ENCODE data around the gene ACBD6.

ACBD6 gene

DNA sequence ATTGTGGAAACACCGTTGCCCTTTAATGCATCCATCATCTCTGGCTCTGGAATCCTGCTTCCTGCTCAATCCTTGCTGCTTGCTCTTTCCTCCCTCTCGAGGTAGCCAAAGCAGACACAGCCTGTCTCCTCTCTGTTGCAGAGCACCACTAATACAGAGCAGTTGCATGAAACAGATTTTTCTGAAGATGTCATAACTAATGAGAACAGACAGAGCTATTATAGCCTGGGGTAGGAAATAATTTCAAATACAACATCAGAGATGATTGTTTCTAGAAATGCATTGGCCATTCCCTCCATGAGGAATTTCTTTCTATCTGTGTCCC, 23.3 kb upstream of the ACBD6 start:
- DNase-seq (ENCODE audit: low read depth) = no peak

DNA sequence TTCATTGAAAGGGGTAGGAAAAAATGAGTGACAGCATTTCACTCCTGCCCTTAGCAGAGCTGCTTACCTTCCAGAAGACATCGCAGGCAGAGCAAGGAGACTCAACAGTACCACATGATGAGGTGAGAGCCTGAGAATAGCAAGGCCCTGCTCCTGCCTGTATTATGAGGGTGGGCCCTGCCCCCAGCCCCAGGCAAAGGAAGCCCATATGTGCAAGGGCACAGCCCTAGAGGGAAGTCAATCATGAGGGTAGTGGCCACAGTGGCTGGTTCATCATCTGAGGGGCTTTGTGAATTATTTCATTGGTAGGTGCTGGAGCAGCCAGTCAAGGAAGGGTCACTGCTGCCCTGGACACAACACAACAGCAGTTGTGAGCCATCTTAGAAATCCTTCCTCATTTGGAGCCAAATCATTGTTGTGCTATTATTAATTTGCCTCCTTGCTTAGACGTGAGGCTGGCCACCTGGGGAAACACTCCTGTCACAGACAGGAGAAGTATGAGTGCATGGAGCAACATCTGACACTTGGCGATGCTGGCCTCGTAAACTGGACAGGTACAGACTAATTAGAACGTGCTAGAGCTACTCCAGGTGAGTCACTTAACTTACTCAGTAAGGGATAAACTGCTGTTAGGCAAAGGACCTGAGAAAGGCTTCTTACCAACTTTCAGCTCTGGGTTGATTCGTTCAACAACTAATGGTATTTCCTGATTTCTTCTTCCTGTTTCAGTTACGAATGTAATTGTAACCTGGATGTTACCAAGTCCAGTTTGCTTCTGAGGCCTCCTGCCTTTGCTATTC, 22.7 kb upstream of the ACBD6 start:
- no peak for DNase-seq (ENCODE audit: low read depth)

DNA sequence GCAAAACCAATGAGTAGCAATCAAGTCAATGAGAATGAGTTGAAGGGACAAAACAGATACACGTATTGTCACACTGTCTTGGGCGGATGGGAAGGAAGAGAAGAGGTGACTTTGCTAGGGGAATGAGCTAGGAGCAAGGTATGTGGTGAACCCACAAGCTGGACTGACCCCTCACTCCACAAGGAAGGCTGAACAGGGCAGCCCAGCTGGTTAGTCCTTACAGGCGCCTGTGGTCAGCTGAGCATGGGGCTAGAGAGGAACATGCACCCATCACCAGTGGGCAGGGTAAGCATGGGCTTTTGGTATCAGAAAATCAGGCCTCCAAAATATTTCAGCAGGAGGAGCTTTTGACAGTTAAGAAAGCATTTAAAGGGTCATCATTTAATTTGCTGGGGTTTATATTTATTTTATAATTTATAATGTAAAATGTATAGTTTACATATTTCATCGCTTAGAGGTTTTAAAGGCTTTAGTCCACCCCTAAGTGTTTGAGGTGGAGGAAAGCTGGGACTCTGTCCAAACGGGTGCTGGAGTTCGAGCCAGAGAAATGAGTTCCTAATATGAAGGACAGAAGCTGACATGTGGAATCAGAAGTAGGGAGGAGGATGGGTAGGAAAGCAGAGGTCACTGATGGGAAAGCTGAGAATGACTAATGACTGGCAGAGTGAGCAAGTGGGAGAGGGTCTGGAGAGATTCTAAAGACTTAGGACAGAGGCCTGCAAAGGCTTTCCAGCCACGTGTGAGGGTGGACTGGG, 22.0 kb upstream of the ACBD6 start:
- DNase-seq (ENCODE audit: low read depth) = no peak

DNA sequence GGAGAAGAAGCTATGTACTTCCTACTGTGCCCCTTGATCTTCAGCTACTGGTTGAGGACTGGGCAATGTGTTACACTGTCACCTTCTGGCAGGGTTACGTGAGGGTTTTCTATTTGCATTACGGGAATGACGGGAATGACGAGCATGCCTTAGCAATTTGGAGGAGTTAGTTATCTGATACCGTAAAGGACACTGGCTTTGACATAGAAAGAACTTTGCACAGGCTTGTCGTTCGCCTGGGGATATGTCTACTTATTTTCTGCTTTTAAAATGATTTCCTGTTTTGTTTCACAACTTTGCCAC, 19.8 kb upstream of the ACBD6 start:
- DNase-seq (ENCODE audit: low read depth) = no peak

DNA sequence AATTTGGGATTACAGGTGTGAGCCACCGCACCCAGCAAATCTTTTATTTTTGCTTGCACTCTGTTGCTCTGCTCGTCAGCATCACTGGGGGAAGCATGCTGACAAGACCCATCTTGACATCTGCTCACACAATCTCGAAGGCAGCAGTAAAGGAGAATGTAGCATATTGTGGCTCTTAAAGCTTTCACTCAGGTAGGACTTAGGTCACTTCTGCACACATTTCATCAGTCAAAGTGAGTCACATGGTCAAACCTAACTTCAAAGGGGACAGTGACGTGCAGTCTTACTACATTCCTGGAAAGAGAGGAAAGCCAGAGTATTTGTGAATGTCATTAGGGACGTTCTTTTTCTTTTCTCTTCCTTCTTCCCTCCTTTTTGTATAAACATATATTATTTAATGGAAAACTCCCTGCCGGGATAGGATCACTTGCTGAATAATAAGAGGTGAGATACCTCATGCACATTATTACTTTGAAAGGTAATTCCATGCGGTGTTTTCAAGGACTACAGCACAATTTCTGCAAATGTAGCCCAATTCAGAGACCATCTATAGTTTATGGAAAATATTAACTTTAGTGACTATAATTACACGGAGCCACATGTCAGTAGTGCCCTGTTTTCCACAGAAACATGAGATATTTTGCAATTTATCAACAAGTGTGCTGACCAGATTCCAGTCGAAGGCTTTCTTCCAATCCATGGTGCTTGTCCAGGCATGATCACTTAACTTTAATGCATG, 19.3 kb upstream of the ACBD6 start:
- DNase-seq (ENCODE audit: low read depth) = no peak

DNA sequence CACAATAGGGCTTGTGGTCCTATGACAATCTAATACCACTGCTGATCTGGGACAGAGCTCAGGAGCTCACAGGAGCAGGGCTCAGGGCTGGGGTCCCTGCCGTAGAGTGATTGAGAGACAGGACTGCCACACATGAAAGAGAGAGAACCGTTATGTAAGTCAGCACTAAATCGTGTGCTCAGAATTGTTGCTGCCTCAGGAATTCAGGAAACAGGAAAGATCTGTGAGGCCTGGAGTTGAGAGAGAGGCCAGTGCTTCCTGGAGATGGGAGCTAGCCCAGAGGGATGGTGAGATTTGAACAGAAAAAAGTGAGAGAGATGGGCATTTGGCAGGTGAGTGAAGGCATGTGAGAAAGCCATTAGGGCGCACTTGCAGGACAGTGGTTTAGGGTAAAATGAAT, 17.5 kb upstream of the ACBD6 start:
- DNase-seq (ENCODE audit: low read depth) = no peak

DNA sequence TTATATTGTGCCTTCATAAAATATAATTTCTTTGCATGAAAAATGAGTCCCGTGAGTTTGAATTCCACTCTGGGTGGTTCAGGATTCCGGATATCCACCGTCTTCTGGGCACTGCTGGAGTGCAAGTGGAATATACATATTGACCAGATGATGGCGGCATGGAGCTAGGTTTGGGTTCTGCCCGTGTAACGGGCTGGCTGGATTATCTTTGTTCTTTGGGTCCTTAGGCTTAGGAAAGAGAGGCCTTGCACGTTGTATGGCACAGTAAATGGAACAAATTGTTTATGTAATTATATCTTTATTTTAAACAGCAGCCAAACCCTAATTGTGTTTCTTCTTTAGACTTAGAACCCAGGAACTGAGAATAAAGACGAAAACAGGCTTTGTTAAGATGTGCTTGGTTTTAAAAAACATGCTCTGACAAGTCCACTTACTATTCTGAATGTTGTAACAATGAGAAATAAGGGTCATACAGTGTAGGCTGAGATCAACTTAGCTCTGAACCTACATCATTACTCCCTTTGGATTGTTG, 13.5 kb upstream of the ACBD6 start:
- peak; percentile 18 for DNase-seq (ENCODE audit: low read depth)

DNA sequence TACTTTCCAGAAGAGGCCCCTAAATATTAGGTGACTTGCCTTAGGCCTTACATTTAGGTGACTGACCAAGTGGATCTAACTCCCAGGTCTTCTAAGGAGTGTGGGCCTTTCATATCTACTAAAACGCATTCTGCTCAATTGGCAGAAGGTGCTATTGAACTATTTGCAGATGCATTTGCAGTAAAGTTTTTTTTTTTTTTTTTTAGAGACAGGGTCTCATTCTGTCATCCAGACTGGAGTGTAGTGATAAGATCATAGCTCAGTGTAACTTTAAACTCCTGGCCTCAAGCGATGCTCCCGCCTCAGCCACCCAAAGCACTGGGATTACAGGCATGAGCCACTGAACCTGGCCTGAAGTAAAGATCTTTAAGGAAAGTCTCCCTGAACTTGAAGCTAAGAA, 13.0 kb upstream of the ACBD6 start:
- DNase-seq (ENCODE audit: low read depth) = no peak

DNA sequence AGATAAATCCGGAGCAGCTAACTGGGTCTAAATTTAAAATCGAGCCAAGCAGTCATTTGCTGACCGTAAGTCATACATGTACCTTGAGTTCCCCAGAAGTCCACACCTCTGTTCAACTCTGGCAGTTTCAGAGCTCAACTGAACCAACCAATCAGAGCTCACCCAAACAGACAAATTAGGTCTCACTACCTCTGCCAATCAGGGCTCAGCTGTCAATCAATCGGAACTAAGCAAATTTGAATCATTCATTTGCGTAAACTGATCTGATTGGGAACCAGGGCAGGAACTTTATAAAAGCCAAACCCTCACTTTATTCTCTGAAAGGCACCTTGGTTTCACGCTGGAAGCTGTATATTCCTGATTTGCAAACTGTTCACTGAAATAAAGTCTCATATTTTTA, 11.2 kb upstream of the ACBD6 start:
- no peak for DNase-seq (ENCODE audit: low read depth)

DNA sequence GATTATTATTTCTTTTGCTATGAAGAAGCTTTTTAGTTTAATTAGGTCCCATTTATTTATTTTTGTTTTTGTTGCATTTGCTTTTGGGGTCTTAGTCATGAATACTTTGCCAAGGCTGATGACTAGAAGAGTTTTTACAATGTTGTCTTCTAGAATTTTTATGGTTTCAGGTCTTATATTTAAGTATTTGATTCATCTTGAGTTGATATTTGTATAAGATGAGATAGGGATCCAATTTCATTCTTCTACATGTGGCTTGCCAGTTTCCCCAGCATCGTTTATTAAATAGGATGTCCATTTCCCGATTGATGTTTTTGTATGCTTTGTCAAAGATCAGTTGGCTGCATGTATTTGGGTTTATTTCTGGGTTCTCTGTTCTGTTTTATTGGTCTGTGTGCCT, 8.5 kb upstream of the ACBD6 start:
- no peak for DNase-seq (ENCODE audit: low read depth)

DNA sequence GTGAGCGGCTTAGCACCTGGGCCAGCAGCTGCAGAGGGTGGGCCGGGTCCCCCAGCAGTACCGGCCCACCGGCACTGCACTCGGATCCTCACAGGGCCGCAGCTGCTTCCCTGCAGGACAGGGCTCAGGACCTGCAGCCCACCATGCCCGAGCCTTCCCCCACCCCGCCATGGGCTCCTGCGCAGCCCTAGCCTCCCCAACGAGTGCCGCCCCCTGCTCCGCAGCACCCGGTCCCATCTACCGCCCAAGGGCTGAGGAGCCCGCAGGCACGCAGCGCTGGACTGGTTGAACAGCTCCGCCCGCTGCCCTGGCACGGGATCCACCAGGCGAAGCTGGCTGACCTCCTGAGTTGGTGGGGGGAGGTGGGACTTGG, 6.3 kb upstream of the ACBD6 start:
- DNase-seq (ENCODE audit: low read depth) = no peak

DNA sequence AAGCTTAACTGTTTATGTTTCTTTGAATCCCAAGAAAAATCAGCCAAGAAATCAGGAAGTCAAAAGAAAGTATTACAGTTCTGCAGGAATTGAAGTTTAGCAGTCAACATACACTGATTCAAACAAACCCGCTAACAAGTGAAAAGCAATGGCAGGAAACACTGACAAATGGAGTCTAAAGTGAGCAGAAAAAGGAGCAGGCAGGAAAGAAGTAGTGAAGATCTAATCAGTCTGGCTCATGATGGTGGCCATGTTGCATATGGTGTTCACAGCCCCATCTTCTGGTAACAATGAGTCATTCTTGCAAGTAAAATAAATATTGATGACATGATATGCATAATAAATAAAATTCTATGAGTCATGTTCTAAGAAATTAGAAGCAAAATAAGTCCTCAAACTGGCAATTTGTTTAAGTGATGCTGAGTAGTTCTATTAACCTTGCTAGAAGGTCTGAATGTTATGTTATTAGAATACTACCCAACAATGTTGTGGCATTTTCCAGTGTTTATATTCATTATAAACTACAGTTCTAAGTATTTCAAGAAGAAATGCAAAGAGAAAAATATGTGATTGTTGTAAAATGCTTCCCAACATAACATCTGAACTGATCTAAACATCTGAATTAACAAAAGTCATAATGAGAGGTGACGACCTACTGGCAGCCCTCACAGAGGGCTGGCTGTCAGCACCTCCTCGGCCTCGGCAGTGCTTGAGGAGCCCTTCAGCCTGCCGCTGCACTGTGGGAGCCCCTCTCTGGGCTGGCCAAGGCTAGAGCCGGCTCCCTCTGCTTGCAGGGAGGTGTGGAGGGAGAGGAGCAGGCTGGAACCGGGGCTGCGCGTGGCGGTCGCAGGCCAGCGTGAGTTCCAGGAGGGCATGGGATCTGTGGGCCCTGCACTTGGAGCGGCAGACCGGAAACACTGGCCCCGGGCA, 5.7 kb upstream of the ACBD6 start:
- DNase-seq (ENCODE audit: low read depth) = no peak

DNA sequence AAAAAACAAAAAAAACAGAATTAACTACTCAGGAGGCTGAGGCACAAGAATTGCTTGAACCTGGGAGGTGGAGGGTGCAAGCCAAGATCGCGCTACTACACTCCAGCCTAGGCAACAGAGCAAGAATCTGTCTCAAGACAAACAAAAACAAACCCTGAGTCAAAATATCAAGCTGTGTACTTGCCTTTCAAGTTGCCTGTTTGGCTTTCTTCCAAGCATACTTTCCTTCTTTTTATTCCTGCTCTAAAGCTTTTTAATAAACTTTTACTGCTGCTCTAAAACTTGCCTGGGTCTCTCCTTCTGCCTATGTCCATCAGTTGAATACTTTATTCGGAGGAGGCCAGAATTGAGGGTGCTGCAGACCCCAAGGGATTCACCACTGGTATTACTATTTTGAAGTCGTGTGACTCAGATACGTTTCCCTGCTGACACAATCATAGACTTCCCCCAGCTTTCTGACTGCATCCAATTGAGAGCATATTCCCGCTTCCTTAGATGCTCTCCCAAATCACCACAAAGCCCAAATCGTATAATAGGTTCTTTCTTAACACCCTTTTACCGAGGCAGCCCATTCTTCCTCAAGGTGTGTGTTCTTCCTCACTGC, 3.5 kb upstream of the ACBD6 start:
- no peak for DNase-seq (ENCODE audit: low read depth)

DNA sequence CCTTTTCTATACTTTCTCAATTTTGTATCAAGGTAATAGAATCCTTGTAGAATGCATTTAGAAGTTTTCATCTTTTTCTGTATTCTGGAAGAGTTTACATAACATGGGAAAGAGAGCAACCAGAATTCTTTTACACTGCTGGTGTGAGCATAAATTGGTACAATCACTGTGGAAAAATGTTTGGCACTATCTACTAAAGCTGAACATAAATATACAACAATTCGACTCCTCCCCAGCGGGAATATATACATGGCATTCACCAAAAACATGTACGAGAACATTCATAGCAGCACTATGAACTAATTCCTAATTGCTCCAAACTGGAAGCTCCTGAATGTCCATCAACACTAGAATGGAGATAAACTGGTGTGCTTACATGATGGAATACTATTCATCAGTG, 1.8 kb upstream of the ACBD6 start:
- DNase-seq (ENCODE audit: low read depth) = no peak

DNA sequence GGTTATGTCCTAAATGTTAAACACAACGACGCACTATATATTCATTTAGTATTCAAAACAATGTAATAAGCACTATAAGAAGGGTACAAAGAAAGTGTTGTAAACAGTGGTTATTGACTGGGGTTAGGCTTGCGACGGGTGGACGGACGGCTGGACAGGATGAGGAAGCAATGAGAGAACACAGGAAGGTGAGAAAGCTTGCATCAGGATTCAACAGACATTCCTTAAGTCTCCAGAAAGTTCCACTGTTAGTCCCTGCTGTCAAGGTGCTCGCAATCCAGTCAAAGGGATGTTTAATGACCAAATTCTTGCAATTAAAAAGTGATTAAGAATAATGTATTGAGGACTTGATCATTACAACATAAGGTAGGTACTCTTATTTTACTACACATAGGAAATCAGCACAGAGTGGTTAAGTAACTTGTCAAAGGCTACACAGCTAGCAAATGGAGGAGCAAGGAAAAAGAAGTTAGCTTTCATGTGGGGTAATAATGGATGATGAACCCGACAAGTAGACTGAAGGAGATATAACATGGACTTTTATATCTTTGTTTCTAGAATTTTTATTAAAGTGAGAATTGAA, 994 bp upstream of the ACBD6 start:
- DNase-seq (ENCODE audit: low read depth) = no peak

DNA sequence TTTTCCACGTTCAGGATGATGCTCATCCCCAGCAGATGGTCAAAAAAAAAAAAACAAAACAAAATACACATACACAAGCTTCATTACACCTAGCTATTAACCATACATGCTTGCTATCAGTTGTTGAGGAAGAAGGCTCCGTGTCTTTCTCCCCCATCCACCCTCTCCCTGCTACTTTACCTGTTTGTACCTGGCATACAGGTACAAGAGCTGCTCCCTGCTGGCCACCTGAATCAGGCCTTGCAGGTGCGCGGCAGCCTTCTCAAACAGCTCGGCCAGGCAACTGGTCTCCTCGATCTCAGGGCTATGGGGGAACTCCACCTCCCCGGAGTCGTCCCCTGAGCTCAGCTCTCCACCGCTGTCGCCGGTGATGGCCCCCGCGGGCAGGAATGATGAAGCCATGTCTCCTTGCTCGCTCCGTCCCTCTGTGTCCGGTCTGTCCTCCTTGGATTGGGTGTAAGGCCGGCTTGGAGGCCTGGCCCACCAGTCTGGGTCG, 464 bp downstream of the ACBD6 start:
- DNase-seq (ENCODE audit: low read depth) = peak; percentile 18

DNA sequence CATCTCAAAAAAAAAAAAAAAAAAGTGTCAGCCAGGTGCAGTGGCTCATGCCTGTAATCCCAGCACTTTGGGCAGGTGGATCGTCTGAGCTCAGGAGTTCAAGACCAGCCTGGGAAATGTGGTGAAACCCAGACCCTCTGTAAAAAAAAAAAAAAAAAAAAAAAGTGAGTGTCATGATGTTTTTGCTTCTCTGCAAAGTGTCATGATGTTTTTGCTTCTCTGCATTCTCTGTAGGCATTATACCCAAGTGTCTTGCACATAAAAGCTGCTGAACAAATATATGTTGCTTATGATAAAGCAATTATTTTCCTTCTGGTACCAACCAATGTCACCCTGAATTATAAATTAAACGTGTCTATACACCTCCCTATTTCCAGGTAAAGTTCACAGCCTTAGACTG, 1.7 kb downstream of the ACBD6 start:
- no peak for DNase-seq (ENCODE audit: low read depth)

DNA sequence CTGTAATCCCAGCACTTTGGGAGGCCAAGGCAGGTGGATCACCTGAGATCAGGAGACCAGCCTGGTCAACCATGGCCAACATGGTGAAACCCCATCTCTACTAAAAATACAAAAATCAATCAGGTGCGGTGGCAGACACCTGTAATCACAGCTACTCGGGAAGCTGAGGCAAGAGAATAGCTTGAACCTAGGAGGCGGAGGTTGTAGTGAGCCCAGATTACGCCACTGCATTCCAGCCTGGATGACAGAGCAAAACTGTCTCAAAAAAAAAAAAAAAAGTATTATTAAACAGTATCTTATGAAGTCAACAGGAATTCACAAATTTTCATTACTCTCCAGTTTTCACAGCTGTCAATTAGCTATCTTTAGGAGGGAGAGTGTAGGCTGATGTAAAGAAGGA, 3.8 kb downstream of the ACBD6 start:
- DNase-seq (ENCODE audit: low read depth) = no peak

DNA sequence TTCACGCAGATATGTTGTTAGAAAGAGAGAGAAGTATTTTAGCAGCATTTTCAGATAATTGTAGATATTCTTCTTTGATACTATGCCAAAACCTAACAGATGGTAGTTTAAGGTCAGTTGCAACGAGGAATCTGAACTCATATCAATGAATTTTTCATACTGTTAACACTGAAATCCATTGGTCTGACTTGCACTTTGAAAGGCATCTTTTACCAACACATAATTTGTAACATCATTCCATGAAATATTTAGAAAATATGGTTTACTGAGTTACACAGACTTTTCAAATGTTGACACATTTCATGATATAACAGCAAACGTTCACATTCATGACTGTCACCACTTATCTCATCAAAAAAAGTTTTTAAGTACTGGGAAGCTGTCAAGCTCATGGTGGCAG, 4.6 kb downstream of the ACBD6 start:
- no peak for DNase-seq (ENCODE audit: low read depth)

DNA sequence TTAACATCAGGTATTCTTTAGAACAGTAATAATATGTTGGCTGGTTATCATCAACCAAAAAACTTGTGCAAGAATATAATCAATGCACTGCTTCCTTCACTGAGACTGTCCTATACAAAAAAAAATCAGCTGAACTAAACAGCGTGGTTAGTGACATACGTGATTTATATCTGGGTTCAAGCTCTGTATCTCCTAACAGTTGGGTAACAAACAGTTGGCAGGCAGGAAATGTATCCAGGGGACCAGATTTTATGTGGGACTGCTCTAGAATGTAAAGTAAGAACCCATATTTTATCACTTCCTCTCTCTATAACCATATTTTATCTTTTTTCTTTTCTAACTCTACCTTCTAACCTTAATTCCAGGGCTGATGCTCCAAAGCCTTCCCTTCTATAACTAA, 8.0 kb downstream of the ACBD6 start:
- DNase-seq (ENCODE audit: low read depth) = no peak

DNA sequence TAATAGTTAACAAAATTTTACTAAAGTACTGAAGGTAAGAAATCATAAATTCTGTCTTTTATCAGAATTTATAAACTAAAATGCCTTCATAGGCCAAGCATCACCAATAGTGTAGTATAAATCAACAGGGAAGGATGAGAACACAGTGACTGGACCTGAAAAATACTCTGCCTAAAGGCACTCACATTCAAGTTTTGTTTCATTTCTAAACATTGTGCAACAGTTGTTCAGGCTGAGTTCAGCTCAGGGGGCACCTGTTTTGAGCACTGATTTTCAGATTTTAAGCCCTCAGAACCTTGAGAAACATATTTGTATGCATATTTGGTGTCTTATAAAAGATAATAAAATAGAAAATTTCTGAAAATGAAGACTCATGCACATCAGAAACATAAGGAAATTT, 12.4 kb downstream of the ACBD6 start:
- no peak for DNase-seq (ENCODE audit: low read depth)
